Astrocyte (in vitro differentiated cells and primary cell): ENCODE results near the gene SPARCL1.

Experiments
- CTCF ChIP-seq: IDR thresholded peaks from 2 replicates; pipeline ENCODE4 v1.5.1; 2011; ENCODE audit warnings: low read depth, mild to moderate bottlenecking, inconsistent platforms, low read length, moderate library complexity; ENCODE audit not compliant: insufficient read depth
- EZH2 ChIP-seq: IDR thresholded peaks from 2 replicates; pipeline ENCODE4 v1.6.1; 2012; ENCODE audit warnings: mild to moderate bottlenecking, low read length, inconsistent platforms; ENCODE audit not compliant: insufficient read depth

DNA sequence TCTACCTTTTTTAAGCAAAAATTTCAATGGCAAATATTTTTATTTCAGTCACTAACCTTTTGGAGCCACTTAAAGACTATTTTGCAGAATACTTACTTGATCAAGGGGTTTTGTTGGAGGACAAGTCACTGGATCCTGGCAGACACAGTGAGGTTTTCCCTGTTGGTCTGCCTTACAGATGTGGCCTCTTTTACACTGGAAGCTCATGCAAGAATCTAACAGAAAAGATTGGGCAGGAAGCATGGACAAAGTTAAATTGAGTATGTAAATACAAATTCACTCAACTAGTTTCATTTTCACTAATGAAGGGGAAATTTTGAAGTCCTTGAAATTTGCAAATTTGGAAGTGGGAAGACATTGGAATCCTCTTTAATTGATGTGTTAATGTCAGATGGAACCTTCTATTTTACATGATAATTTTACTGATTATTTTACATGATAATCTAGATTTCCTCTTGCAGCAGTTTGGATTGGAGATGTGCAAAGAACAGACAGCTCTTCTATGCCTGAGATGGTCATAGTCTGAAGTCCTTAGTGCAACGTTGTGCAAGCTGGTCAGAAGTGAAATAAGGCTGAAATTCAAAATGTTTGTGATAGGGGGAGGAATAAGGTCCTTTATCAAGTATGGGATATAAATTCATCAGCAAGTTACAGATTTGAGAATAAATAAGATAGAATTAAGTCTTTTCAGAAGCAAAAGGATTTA, 38.4 kb downstream of the SPARCL1 start:
- TF ChIP-seq CTCF (no peak), EZH2 (no peak)
